Measurements from ENCODE around the gene PRG2. TPM values are rescaled to one million over a fixed set of nuclear protein-coding genes. Genes with fewer than 3 reads are reported as not detected.

The PRG2 gene
- total and polyA plus RNA-seq, 2 donors (not counting 1 experiment from before 2014, with no cell fraction given), result 0.07 TPM; not detected in 1

- no peaks in the 10 kb centered on the region for H3K79me2 ChIP-seq (ENCODE audit: control insufficient read depth, insufficient read depth, low read length)
- no peaks in the 10 kb centered on the region for H3K27me3 ChIP-seq (replicated peaks in 1 of 4; ENCODE audit: control extremely low read depth in 1 of 4, control insufficient read depth in 3 of 4, insufficient read depth in 4 of 4, low read length in 3 of 4)
- no peaks in the 10 kb centered on the region for H3K9me3 ChIP-seq (ENCODE audit: control extremely low read depth in 1 of 3, control insufficient read depth in 2 of 3, insufficient read depth in 1 of 3, low read length in 2 of 3)
- no peaks in the 10 kb centered on the region for H4K20me1 ChIP-seq (ENCODE audit: control insufficient read depth, insufficient read depth, low read length, poor library complexity, severe bottlenecking)
- ATAC-seq (ENCODE audit: low read depth) (no peak), DNase-seq (no peak)
- H3K9me3 Mint-ChIP-seq (ENCODE audit: insufficient read depth), result no peaks in the 10 kb centered on the region
- H3K4me3 Mint-ChIP-seq, result no peak overlapping the region
- no peak overlapping the region for H3K9ac ChIP-seq (ENCODE audit: low read length)
- CTCF ChIA-PET, result interaction anchor here (1.4 to 6.8 kb wide), 5 partner anchors 9 to 297 kb away, joined by 4 to 94 read pairs (median 10); partner anchors contain the start of genes SSRP1 and TNKS1BP1
- no peak overlapping the region for H3K27ac Mint-ChIP-seq
- H3K27me3 Mint-ChIP-seq, result peaks cover 13% of the 10 kb centered on the region
- no peak overlapping the region for H3K4me2 ChIP-seq (replicated peaks; ENCODE audit: low read depth, low read length, poor library complexity, severe bottlenecking)
- no peaks in the 10 kb centered on the region for H3K36me3 ChIP-seq (replicated peaks in 1 of 2; ENCODE audit: control extremely low read depth in 1 of 2, control insufficient read depth in 1 of 2, extremely low read depth in 1 of 2, insufficient read depth in 2 of 2, low read length in 1 of 2)
- POLR2A ChIA-PET, result no interaction called here
- peaks cover 4% of the 10 kb centered on the region for H3K4me1 Mint-ChIP-seq
- H2AFZ ChIP-seq (ENCODE audit: insufficient read depth, low read depth, low read length, poor library complexity, severe bottlenecking), result no peak overlapping the region
- H3K27ac ChIP-seq (ENCODE audit: low read length in 2 of 2), result no peak overlapping the region
- H3K4me3 ChIP-seq (ENCODE audit: control extremely low read depth in 1 of 5, extremely low read depth in 1 of 5, insufficient read depth in 1 of 5, low read depth in 2 of 5, low read length in 4 of 5), result no peak overlapping the region
- intact Hi-C loops (cut with micrococcal nuclease), result loop anchor here (1.0 to 5.0 kb wide), 6 partner anchors 10 to 1792 kb away; partner anchors contain the start of gene SSRP1
- peaks cover 0 to 3% of the 10 kb centered on the region in 2 donors for H3K4me1 ChIP-seq (ENCODE audit: control insufficient read depth in 2 of 2, insufficient read depth in 2 of 2, low read length in 2 of 2)
- TF ChIP-seq, protein P1, sequence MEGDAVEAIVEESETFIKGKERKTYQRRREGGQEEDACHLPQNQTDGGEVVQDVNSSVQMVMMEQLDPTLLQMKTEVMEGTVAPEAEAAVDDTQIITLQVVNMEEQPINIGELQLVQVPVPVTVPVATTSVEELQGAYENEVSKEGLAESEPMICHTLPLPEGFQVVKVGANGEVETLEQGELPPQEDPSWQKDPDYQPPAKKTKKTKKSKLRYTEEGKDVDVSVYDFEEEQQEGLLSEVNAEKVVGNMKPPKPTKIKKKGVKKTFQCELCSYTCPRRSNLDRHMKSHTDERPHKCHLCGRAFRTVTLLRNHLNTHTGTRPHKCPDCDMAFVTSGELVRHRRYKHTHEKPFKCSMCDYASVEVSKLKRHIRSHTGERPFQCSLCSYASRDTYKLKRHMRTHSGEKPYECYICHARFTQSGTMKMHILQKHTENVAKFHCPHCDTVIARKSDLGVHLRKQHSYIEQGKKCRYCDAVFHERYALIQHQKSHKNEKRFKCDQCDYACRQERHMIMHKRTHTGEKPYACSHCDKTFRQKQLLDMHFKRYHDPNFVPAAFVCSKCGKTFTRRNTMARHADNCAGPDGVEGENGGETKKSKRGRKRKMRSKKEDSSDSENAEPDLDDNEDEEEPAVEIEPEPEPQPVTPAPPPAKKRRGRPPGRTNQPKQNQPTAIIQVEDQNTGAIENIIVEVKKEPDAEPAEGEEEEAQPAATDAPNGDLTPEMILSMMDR (IDR thresholded peaks at IDR 0.05), result no peak
- TF ChIP-seq EZH2 (IDR thresholded peaks at IDR 0.05; ENCODE audit: borderline replicate concordance, insufficient read depth, low read depth, low read length, poor library complexity, severe bottlenecking), result no peak
- WGBS (ENCODE audit: insufficient coverage), result 97% methylated on average over 10 of the region's 10 CpGs
These were observed 45.6 kb downstream of the PRG2 start for GRCh38 chr11:57344826-57345225.

GRCh38 chr11:57343825-57344224 lies 46.6 kb downstream of the PRG2 start:
- ATAC-seq (ENCODE audit: low read depth), result no peak
- Histone ChIP-seq H2AFZ (ENCODE audit: insufficient read depth, low read depth, low read length, poor library complexity, severe bottlenecking) (no peak overlapping the region), H3K4me3 (ENCODE audit: control extremely low read depth in 1 of 5, extremely low read depth in 1 of 5, insufficient read depth in 1 of 5, low read depth in 2 of 5, low read length in 4 of 5) (no peak overlapping the region), H3K36me3 (replicated peaks in 1 of 2; ENCODE audit: control extremely low read depth in 1 of 2, control insufficient read depth in 1 of 2, extremely low read depth in 1 of 2, insufficient read depth in 2 of 2, low read length in 1 of 2) (no peaks in the 10 kb centered on the region), H4K20me1 (ENCODE audit: control insufficient read depth, insufficient read depth, low read length, poor library complexity, severe bottlenecking) (no peaks in the 10 kb centered on the region), H3K27me3 (replicated peaks in 1 of 4; ENCODE audit: control extremely low read depth in 1 of 4, control insufficient read depth in 3 of 4, insufficient read depth in 4 of 4, low read length in 3 of 4) (no peaks in the 10 kb centered on the region), H3K4me1 (ENCODE audit: control insufficient read depth in 2 of 2, insufficient read depth in 2 of 2, low read length in 2 of 2) (no peaks in the 10 kb centered on the region), H3K9ac (ENCODE audit: low read length) (no peak overlapping the region), H3K79me2 (ENCODE audit: control insufficient read depth, insufficient read depth, low read length) (no peaks in the 10 kb centered on the region), H3K9me3 (ENCODE audit: control extremely low read depth in 1 of 3, control insufficient read depth in 2 of 3, insufficient read depth in 1 of 3, low read length in 2 of 3) (no peaks in the 10 kb centered on the region), H3K4me2 (replicated peaks; ENCODE audit: low read depth, low read length, poor library complexity, severe bottlenecking) (no peak overlapping the region), H3K27ac (ENCODE audit: low read length in 2 of 2) (no peak overlapping the region)
- Mint-ChIP-seq H3K27me3 (peaks cover 11% of the 10 kb centered on the region), H3K9me3 (ENCODE audit: insufficient read depth) (no peaks in the 10 kb centered on the region), H3K4me1 (peaks cover 3% of the 10 kb centered on the region), H3K4me3 (no peak overlapping the region), H3K27ac (no peak overlapping the region)
- no peak for DNase-seq
- ChIA-PET CTCF (interaction anchor here (0.7 to 1.4 kb wide), 5 partner anchors 9 to 300 kb away, joined by 3 to 10 read pairs (median 6); partner anchors contain the start of gene TNKS1BP1), POLR2A (no interaction called here)
- TF ChIP-seq EZH2 (IDR thresholded peaks at IDR 0.05; ENCODE audit: borderline replicate concordance, insufficient read depth, low read depth, low read length, poor library complexity, severe bottlenecking), result no peak
- TF ChIP-seq, protein P1 (IDR thresholded peaks at IDR 0.05), result no peak
- intact Hi-C loops (cut with micrococcal nuclease), result no loop called here
- WGBS (ENCODE audit: insufficient coverage), result 100% methylated on average over 4 of the region's 7 CpGs

Data from B cell (primary cell).